Activated CD4-positive, alpha-beta T cell treated with anti-CD3 and anti-CD28 coated beads, Interleukin-2, amount 50 U/mL, for 16 hours (primary cell): ENCODE data around the gene CD3D.

Experiments
- DNase-seq: peaks from one replicate; pipeline ENCODE4 v3.0.0-alpha.2; 2020

Gene CD3D

DNA sequence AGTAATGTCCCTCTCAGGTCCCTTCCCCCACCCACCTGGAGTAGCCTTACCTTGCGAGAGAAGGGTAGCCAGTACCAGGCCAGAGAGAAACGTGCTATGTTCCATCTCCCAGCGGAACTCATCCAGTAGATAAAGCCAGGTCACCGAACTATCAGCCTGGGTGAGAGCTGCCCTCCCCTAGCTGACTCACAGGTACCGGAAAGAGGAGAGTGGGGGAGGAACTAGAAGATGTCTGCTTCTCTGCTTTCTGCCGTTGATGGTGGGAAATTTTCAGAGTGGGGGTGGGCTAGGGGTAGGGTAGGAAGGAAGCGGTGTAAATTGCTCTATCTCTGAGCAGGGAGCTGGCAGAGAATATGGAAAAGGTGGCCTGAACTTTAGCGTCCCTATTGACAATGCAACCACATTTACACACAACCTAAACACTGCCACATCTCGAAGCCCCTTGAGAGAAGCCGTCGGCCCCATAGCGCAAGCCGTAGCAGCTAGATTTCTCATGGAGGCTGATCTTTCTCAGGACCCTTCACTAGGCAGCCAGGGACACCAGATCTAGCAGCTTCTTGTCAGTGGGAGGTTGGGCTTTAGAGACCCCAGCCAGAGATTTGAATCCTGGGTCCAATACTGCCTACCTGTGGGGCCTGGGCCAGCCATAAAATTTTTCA lies at the start of gene CD3D:
Gene CD3D, minus strand, starts transcription at position 203 of the 659 bp plus-strand sequence. Its CDS starts 98 bp downstream, at position 105.
- DNase-seq = peak; percentile 87

GRCh38 chr11:118383657-118384056 lies 41.2 kb upstream of the CD3D start:
- no peak for DNase-seq

GRCh38 chr11:118382954-118383353 lies 40.4 kb upstream of the CD3D start:
- no peak for DNase-seq

GRCh38 chr11:118380571-118380970 lies 38.1 kb upstream of the CD3D start:
- DNase-seq = no peak

DNA sequence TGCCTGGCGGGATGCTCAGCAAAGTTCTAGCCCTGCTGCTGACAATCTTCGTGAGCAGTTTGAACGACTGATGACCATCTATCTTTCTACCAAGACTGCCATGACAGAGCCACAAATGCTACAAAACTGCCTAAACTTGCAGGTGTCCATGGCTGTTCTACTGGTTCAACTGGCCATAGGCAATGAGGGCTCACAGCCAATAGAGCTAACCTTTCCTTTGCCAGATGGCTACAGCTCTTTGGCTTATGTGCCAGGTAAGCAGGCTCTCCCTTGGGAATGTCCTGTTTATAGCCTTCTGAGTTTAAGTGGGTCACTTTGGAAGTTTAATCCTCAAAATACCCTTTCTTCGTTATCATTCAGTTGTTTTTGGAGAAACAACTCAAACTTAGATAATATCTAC lies 37.0 kb upstream of the CD3D start:
- DNase-seq = no peak

- DNase-seq = no peak
Observed at GRCh38 chr11:118375978-118376377, 33.5 kb upstream of the CD3D start.

GRCh38 chr11:118374729-118375128 lies 32.2 kb upstream of the CD3D start:
- no peak for DNase-seq

DNA sequence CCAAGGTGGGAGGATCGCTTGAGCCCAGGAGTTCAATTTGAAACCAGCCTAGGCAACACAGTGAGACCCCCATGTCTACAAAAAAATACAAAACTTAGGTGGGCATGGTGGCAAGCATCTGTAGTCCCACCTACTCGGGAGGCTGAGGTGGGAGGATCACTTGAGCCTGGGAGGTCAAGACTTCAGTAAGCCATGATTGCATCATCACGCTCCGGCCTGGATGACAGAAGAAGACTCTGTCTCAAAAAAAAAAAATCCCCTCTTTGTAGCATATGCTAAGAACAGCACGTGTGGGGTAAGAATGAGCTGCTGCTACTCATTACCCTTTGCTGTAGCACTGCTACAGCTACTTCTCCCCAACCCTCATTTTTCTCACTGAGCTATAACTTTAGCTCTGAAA lies 31.4 kb upstream of the CD3D start:
- DNase-seq = no peak

GRCh38 chr11:118373263-118373662 lies 30.8 kb upstream of the CD3D start:
- no peak for DNase-seq

DNA sequence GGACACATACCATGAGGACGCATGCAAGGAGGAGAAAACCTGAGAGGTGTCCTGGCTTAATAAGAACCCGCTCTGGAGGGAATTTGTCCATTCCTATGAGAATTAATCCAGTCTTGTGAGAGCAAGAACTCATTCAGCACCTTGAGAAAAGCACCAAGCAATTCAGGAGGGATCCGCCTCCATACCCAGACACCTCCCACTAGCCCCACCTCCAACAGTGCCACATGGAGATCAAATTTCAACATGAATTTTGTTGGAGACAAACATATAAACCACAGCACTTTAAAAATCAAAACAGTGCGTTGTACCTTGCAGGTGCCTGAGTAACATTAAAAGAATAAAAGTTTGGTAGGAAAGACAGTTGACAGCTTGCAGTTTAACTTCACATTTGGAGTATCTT lies 28.3 kb upstream of the CD3D start:
- DNase-seq = no peak

DNA sequence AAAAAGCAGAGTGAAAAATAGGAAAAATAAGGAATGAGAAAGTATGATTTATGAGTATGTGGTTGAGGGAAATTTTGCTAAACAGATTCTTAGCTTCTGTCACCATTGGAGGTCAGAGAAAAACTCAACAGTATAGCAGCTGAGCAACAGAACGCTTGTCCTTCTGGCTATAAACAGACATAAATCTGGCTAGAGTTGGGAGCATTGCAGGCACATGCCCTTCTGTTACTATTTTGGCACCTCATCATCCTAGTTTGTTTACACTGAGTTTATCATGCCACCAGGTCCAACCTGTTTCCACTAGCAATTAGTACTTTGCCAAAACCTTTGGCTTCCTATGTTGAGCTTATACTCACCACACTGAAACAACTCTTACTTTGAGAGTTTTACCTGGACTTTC lies 23.8 kb upstream of the CD3D start:
- DNase-seq = no peak

DNA sequence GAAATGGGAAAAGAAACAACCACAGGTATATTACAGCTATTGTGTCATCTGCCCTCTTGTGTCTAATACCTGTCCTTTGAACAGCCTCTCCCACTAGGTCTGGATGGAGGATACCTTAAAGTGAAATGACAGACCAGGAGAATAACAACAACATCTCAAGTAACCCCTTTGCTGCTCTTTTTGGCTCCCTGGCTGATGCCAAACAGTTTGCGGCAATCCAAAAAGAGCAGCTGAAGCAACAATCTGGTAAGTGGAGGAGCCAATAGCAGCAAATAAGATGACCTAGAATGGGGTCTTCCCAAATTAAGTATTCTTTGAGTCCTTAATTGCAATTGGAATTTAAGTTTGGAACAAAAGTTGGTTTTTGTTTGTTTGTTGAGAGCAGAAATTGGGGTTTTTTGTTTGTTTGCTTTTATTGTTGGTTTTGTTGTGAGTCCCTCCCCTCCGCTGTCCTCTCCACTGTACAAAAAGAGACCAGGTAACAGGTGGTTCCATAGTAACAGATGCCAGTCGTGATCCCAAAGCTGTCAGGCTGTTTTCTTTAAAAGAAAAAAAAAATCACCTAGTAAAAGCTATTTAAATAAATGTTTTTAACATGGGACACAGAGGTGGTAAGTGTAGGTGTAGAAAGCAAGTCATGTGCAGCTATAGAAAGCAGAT lies 22.6 kb upstream of the CD3D start:
- no peak for DNase-seq

DNA sequence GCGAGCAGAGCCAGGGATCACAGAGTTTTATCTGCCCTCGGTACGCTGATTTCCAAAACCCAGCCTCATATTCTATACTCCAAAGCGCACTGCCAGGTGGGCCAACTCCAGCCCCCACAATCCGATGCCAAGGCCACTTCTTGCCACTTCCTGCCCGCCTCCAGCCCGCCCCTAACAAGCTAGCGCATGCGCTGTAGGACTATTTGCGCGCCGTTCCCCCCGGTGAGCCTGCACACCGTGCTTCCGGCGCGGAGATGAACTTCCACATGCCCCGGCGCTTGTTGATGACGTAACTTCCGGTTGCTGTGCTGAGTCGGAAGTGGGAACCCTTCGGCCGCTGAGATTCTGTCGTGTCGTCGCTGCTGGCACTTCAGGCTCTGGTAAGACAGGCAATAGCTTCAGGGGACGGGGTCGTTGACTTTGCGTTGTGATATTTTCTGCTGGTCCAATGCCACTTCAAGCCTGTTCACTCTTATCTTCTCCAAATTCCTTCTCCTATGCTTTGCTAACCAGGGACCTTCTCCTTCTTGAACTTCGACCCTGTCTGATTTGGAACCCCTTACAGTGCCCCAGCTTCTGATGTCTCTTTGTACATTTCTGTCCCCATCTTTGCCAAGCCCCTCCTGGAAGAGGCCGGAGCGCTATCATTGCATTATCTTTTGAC lies 16.9 kb upstream of the CD3D start, which contains the start of gene UBE4A:
Gene UBE4A, plus strand, starts transcription at position 306 of the 664 bp plus-strand sequence. CDS start 5,481 bp downstream, outside the sequence.
- DNase-seq = peak; percentile 99

- no peak for DNase-seq
Observed at GRCh38 chr11:118358071-118358470, 15.6 kb upstream of the CD3D start.

DNA sequence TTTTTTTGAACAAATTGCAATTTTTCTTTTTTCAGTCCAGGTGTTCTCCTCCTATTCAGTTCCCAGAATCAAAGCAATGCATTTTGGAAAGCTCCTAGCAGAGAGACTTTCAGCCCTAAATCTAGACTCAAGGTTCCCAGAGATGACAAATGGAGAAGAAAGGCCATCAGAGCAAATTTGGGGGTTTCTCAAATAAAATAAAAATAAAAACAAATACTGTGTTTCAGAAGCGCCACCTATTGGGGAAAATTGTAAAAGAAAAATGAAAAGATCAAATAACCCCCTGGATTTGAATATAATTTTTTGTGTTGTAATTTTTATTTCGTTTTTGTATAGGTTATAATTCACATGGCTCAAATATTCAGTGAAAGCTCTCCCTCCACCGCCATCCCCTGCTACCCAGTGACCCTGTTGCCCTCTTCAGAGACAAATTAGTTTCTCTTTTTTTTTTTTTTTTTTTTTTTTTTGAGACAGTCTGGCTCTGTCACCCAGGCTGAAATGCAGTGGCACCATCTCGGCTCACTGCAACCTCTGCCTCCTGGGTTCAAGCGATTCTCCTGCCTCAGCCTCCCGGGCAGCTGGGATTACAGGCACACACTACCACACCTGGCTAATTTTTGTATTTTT lies 10.7 kb upstream of the CD3D start:
- peak; percentile 45 for DNase-seq

GRCh38 chr11:118349475-118349874 lies 7.0 kb upstream of the CD3D start:
- no peak for DNase-seq

DNA sequence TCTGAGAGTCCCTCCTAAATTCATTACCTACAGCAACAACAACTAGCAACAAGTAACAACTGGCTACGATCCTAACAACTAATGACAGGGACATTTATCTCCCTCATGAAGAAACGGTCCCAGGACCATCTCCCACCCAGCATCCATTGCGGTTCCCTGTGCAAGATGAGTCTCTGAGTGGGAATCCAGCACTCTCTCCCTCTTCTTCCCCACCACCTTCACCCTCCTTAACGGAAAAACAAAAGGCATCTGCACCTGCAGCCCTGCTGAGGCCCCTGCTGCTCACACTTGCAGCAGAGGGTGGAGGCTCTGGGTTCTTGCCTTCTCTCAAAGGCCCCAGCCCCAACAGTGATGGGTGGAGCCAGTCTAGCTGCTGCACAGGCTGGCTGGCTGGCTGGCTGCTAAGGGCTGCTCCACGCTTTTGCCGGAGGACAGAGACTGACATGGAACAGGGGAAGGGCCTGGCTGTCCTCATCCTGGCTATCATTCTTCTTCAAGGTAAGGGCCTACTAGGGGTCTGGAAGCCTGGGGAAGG lies 1.5 kb upstream of the CD3D start, which contains the start of gene CD3G:
Gene CD3G, plus strand, starts transcription at position 364 of the 535 bp plus-strand sequence. Its CDS starts 80 bp downstream, at position 444.
- DNase-seq = peak; percentile 85

DNA sequence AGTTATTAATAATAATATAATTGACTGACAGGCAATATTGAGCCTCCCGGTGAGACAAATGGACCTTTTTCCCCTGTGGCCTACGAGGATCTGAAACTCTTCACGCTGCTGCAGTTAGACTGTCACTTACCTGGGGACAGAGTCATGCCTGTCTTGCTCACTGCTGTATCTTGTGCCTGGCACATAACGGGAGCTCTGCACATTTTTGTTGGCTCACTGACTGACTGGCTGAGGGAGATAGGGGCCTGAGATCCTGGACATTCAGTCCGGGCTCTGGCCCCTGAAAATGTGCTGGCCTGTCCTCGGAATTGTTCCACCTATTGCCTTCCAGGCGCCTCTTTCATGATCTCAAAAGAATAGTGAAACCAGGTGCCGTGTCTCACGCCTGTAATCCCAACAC lies 743 bp upstream of the CD3D start:
- DNase-seq = peak; percentile 44

GRCh38 chr11:118341815-118342489 lies 553 bp downstream of the CD3D start:
- DNase-seq = no peak

DNA sequence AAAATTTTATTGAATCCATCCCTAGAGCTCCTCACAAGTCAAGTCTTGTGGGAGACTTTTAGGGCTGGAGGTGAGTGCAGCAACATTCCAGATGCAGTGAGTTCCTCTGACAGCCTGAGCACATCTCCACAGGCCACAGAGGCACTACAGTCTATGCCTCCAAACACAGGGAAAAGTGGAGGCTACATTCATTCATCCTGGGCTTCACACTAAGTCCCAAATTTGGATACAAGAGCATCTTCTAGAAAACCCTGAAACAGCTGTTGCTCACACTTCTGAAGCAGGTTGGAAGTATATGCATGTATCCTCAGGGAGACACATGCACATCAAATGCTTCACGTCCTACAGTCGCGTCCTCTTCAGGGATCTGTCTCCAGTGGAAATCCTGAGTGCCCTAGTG lies 1.2 kb downstream of the CD3D start:
- no peak for DNase-seq

GRCh38 chr11:118340449-118340848 lies 2.1 kb downstream of the CD3D start:
- DNase-seq = no peak

DNA sequence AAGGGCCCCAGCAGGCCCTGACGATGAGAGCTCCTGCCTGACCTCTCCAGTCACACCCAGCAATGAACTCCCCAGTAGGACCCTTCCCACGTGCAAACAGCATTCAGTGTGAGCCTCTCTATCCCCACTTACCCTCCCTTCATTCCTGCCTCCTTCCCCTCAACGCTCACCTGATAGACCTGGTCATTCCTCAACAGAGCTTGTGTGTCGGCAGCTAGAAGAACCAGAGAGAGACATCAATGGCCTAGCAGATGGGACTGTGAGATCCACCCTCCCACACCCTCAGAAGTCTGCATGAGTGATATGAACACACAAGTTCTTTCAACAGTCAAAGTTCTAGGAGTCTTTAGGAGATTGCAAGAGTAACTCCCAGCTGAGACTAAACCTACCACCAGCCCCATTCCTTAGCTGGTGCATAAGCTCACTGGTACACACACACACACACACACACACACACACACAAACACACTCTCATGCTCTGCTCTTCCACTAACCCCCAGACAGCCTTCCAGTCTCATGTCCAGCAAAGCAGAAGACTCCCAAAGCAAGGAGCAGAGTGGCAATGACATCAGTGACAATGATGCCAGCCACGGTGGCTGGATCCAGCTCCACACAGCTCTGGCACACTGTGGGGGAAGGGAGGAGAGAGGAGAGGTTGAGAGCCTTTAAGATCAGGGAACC lies 3.1 kb downstream of the CD3D start:
- DNase-seq = no peak
